Glutamatergic neuron (in vitro differentiated cells): ENCODE data around the gene PSMD8. TPM values are rescaled to one million over a fixed set of nuclear protein-coding genes. Genes with fewer than 3 reads are reported as not detected.

Experiments
- DNase-seq: peaks from one replicate; pipeline ENCODE4 v3.0.0; 2022
- H3K27ac Mint-ChIP-seq: one replicate; pipeline ENCODE4 v1.8.0; 2020; ENCODE audit warnings: mild to moderate bottlenecking, mixed read lengths, inconsistent platforms; ENCODE audit not compliant: unreplicated experiment
- H3K27me3 Mint-ChIP-seq: one replicate; pipeline ENCODE4 v1.8.0; 2020; ENCODE audit warnings: mild to moderate bottlenecking, moderate library complexity, mixed read lengths, inconsistent platforms; ENCODE audit not compliant: unreplicated experiment
- H3K36me3 Mint-ChIP-seq: one replicate; pipeline ENCODE4 v1.8.0; 2020; ENCODE audit warnings: mild to moderate bottlenecking, mixed read lengths, inconsistent platforms; ENCODE audit not compliant: unreplicated experiment
- H3K4me1 Mint-ChIP-seq: one replicate; pipeline ENCODE4 v1.8.0; 2020; ENCODE audit warnings: mild to moderate bottlenecking, low read depth, mixed read lengths, inconsistent platforms; ENCODE audit not compliant: unreplicated experiment
- H3K4me3 Mint-ChIP-seq: one replicate; pipeline ENCODE4 v1.8.0; 2020; ENCODE audit warnings: mild to moderate bottlenecking, mixed read lengths, inconsistent platforms; ENCODE audit not compliant: unreplicated experiment
- H3K9me3 Mint-ChIP-seq: one replicate; pipeline ENCODE4 v1.8.0; 2020; ENCODE audit warnings: mild to moderate bottlenecking, moderate library complexity, mixed read lengths, inconsistent platforms; ENCODE audit not compliant: unreplicated experiment
- CTCF ChIP-seq: fragments of 200-600 bp; sonication (generic); IDR thresholded peaks from one replicate; pipeline ENCODE4 v1.5.0; 2021; ENCODE audit not compliant: partially characterized antibody, unreplicated experiment
- long read RNA-seq: library from polyadenylated mRNA; unstranded; transcript quantifications from one replicate; pipeline ENCODE4 v2.0.0, GENCODE V29; 2020; ENCODE audit not compliant: unreplicated experiment
- total RNA-seq: library from RNA; stranded (reverse); fragmentation: NEBNext Ultra II Directional; extraction: Animal tissue kit (Norgen Biotek cat#: 25700); gene quantifications from one replicate; pipeline ENCODE4 v1.2.1, GENCODE V29; 2021; ENCODE audit not compliant: unreplicated experiment

The PSMD8 gene
- 156 TPM for total RNA-seq
- long read RNA-seq, transcript PSMD8-201 (7 exons, 1,553 nt): major isoform, 283 of 296 reads
- long read RNA-seq, partial matches to known transcripts: 2 of 296 reads
- long read RNA-seq, other reads (novel, unspliced or antisense): 8 of 296 reads

- Mint-ChIP-seq H3K4me3 (peak within 1 kb of the TSS; percentile 97), H3K27me3 (peaks cover 9% of the 10 kb centered on the region), H3K36me3 (peaks cover 5% of the 10 kb centered on the region), H3K27ac (peak within 1 kb of the TSS; percentile 97), H3K9me3 (peaks cover 14% of the 10 kb centered on the region), H3K4me1 (peaks cover 14% of the 10 kb centered on the region)
- TF ChIP-seq CTCF: no peak
- DNase-seq: peak; percentile 98
Observed at GRCh38 chr19:38374332-38375097, at the start of gene PSMD8. PSMD8 (plus strand) TSS chr19:38374571; CDS start chr19:38374602, 31 bp downstream.

DNA sequence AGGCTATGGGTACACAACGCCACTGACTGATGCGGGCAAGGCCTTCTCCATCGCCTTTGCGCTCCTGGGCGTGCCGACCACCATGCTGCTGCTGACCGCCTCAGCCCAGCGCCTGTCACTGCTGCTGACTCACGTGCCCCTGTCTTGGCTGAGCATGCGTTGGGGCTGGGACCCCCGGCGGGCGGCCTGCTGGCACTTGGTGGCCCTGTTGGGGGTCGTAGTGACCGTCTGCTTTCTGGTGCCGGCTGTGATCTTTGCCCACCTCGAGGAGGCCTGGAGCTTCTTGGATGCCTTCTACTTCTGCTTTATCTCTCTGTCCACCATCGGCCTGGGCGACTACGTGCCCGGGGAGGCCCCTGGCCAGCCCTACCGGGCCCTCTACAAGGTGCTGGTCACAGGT is 47.8 kb upstream of the PSMD8 start:
- Mint-ChIP-seq H3K4me3 (no peak overlapping the region), H3K9me3 (peaks cover 6% of the 10 kb centered on the region), H3K27me3 (peaks cover 5% of the 10 kb centered on the region), H3K4me1 (no peaks in the 10 kb centered on the region), H3K36me3 (peaks cover 9% of the 10 kb centered on the region), H3K27ac (no peak overlapping the region)
- TF ChIP-seq CTCF: no peak
- no peak for DNase-seq

- DNase-seq: no peak
- Mint-ChIP-seq H3K9me3 (peaks cover 3% of the 10 kb centered on the region), H3K4me3 (no peak overlapping the region), H3K27ac (no peak overlapping the region), H3K27me3 (peaks cover 5% of the 10 kb centered on the region), H3K4me1 (no peaks in the 10 kb centered on the region), H3K36me3 (peaks cover 5% of the 10 kb centered on the region)
- no peak for TF ChIP-seq CTCF
Observed at GRCh38 chr19:38329651-38330050, 44.7 kb upstream of the PSMD8 start.

DNA sequence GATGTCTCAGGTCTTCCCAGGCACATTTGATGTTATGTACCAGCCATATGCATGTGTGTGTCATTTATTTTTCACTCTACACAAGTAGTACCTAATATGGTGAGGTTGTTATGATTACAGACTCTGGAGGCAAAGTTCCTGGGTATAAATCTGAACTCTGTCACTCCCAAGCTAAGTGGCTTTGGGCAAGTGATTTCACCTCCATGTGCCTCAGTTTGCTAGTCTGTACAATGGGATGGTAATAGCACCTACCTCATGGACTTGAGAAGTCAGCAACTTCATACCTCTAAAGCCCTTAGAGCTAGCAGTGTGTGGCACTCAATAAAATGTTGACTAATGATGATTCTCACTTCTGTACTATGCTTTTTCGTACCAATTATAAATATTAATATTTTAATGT is 42.6 kb upstream of the PSMD8 start:
- no peak for TF ChIP-seq CTCF
- Mint-ChIP-seq H3K4me3 (no peak overlapping the region), H3K27ac (no peak overlapping the region), H3K27me3 (peaks cover 3% of the 10 kb centered on the region), H3K9me3 (peaks cover 7% of the 10 kb centered on the region), H3K36me3 (peaks cover 5% of the 10 kb centered on the region), H3K4me1 (no peaks in the 10 kb centered on the region)
- DNase-seq: no peak

GRCh38 chr19:38333245-38333644 is 41.1 kb upstream of the PSMD8 start:
- H3K9me3 Mint-ChIP-seq: peaks cover 5% of the 10 kb centered on the region
- H3K4me1 Mint-ChIP-seq: peaks cover 4% of the 10 kb centered on the region
- H3K4me3 Mint-ChIP-seq: no peak overlapping the region
- DNase-seq: no peak
- no peak overlapping the region for H3K27ac Mint-ChIP-seq
- peaks cover 3% of the 10 kb centered on the region for H3K27me3 Mint-ChIP-seq
- H3K36me3 Mint-ChIP-seq: no peaks in the 10 kb centered on the region
- no peak for TF ChIP-seq CTCF
